ENCODE results near the gene GATD1. TPM values are rescaled to one million over a fixed set of nuclear protein-coding genes. Genes with fewer than 3 reads are reported as not detected.

Gene GATD1
- total RNA-seq, 1 donor from 2014 or later = 51.9 TPM

DNA sequence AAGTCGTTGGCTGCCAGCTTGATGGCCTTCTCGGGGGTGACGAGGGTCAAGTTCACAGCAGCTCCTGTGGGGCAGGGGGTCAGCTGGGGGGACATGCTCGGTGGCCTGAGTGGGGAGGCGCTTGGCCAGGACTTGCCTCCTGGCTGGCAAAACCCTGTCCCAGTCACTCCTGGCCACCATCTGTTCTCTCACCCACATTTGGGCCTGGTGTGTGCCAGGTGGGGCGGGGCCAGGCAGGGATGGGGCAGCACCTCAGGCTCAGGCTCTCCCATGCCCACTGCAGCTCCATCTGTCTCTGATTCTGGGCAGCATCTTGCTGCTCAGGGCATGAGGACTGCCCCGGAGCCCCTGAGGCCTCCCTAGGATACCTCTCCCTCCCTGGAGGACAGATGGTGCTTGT is 16.3 kb upstream of the GATD1 start:
- Mint-ChIP-seq H3K4me3 (ENCODE audit: unreplicated experiment) (no peak overlapping the region), H3K27ac (ENCODE audit: unreplicated experiment) (no peak overlapping the region), H3K36me3 (ENCODE audit: low read depth, unreplicated experiment) (peaks cover 2% of the 10 kb centered on the region), H3K27me3 (ENCODE audit: low read depth, unreplicated experiment) (no peaks in the 10 kb centered on the region), H3K4me1 (ENCODE audit: low read depth, unreplicated experiment) (no peaks in the 10 kb centered on the region), H3K9me3 (ENCODE audit: unreplicated experiment) (no peaks in the 10 kb centered on the region)
- DNase-seq (ENCODE audit: low read depth) (no peak), FAIRE-seq (no peak)
- no peaks in the 10 kb centered on the region for H3K36me3 ChIP-seq (ENCODE audit: insufficient read depth, low read length)
- H4K20me1 ChIP-seq (ENCODE audit: insufficient read depth, low read length) = peaks cover 46% of the 10 kb centered on the region
- no peak overlapping the region for H3K4me2 ChIP-seq (ENCODE audit: low read length)
- TF ChIP-seq EZH2 (IDR thresholded peaks at IDR 0.05; ENCODE audit: insufficient read depth, low read length) = no peak
- TF ChIP-seq, protein P1, sequence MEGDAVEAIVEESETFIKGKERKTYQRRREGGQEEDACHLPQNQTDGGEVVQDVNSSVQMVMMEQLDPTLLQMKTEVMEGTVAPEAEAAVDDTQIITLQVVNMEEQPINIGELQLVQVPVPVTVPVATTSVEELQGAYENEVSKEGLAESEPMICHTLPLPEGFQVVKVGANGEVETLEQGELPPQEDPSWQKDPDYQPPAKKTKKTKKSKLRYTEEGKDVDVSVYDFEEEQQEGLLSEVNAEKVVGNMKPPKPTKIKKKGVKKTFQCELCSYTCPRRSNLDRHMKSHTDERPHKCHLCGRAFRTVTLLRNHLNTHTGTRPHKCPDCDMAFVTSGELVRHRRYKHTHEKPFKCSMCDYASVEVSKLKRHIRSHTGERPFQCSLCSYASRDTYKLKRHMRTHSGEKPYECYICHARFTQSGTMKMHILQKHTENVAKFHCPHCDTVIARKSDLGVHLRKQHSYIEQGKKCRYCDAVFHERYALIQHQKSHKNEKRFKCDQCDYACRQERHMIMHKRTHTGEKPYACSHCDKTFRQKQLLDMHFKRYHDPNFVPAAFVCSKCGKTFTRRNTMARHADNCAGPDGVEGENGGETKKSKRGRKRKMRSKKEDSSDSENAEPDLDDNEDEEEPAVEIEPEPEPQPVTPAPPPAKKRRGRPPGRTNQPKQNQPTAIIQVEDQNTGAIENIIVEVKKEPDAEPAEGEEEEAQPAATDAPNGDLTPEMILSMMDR (IDR thresholded peaks at IDR 0.05; ENCODE audit: insufficient read depth, low read depth, low read length) = no peak
- no peak overlapping the region for H3K27ac ChIP-seq (ENCODE audit: low read depth, low read length)
- H2AFZ ChIP-seq (ENCODE audit: low read depth, low read length) = no peak overlapping the region
- H3K27me3 ChIP-seq (ENCODE audit: insufficient read depth, low read length) = no peaks in the 10 kb centered on the region
- H3K4me1 ChIP-seq (ENCODE audit: insufficient read depth, low read length) = peaks cover 16% of the 10 kb centered on the region
- no peaks in the 10 kb centered on the region for H3K9me3 ChIP-seq (ENCODE audit: insufficient read depth, low read depth, low read length)
- peaks cover 4% of the 10 kb centered on the region for H3K79me2 ChIP-seq (ENCODE audit: insufficient read depth, low read length)
- no peak overlapping the region for H3K9ac ChIP-seq (ENCODE audit: low read length)
- H3K4me3 ChIP-seq (ENCODE audit: insufficient read depth, low read depth, low read length) = no peak overlapping the region

DNA sequence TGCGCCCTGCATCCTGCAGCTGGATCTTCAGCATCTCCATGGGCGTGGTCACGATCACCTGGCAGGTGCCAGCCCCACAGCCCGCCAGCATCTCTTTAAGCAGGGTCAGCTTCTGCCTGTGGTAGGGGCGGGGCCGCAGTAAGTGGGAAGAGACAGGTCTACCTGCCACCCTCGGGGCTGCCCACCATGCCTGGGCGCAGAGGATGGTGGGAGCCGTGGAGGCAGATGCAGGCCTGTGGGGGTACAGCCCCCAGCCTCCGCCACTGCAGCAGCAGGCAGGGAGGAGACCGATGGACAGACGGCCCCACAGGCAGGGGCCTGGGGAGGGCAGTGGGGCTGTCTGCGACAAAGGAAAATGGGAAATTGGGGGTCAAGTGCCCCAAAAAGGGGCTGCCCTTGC is 15.6 kb upstream of the GATD1 start:
- no peaks in the 10 kb centered on the region for H3K9me3 ChIP-seq (ENCODE audit: insufficient read depth, low read depth, low read length)
- no peak overlapping the region for H3K4me3 Mint-ChIP-seq (ENCODE audit: unreplicated experiment)
- TF ChIP-seq EZH2 (IDR thresholded peaks at IDR 0.05; ENCODE audit: insufficient read depth, low read length) = no peak
- TF ChIP-seq, protein P1 (IDR thresholded peaks at IDR 0.05; ENCODE audit: insufficient read depth, low read depth, low read length) = no peak
- no peak overlapping the region for H3K27ac Mint-ChIP-seq (ENCODE audit: unreplicated experiment)
- H3K9me3 Mint-ChIP-seq (ENCODE audit: unreplicated experiment) = no peaks in the 10 kb centered on the region
- no peak overlapping the region for H2AFZ ChIP-seq (ENCODE audit: low read depth, low read length)
- H3K27me3 Mint-ChIP-seq (ENCODE audit: low read depth, unreplicated experiment) = no peaks in the 10 kb centered on the region
- H3K27me3 ChIP-seq (ENCODE audit: insufficient read depth, low read length) = no peaks in the 10 kb centered on the region
- no peaks in the 10 kb centered on the region for H3K4me1 Mint-ChIP-seq (ENCODE audit: low read depth, unreplicated experiment)
- DNase-seq (ENCODE audit: low read depth) = no peak
- FAIRE-seq = no peak
- no peak overlapping the region for H3K4me2 ChIP-seq (ENCODE audit: low read length)
- H3K9ac ChIP-seq (ENCODE audit: low read length) = no peak overlapping the region
- peaks cover 2% of the 10 kb centered on the region for H3K36me3 Mint-ChIP-seq (ENCODE audit: low read depth, unreplicated experiment)
- no peak overlapping the region for H3K27ac ChIP-seq (ENCODE audit: low read depth, low read length)
- peaks cover 4% of the 10 kb centered on the region for H3K79me2 ChIP-seq (ENCODE audit: insufficient read depth, low read length)
- H3K4me1 ChIP-seq (ENCODE audit: insufficient read depth, low read length) = peaks cover 12% of the 10 kb centered on the region
- no peaks in the 10 kb centered on the region for H3K36me3 ChIP-seq (ENCODE audit: insufficient read depth, low read length)
- peaks cover 46% of the 10 kb centered on the region for H4K20me1 ChIP-seq (ENCODE audit: insufficient read depth, low read length)
- H3K4me3 ChIP-seq (ENCODE audit: insufficient read depth, low read depth, low read length) = no peak overlapping the region

DNA sequence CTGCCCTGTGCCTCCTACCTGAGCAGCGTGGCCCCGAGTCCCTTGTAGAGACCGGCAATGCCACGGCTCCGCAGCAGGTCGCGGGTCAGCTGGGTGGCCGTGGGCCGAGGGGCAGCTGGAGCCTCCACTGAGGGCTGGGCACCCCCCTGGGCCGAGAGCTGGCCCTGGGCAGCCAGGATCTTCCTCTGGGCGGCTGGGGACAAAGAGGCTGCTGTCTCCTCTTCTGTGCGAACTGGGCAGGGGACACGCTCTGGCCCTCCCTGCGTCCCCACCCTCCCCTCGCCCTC is 15.2 kb upstream of the GATD1 start:
- H3K9me3 Mint-ChIP-seq (ENCODE audit: unreplicated experiment) = no peaks in the 10 kb centered on the region
- no peaks in the 10 kb centered on the region for H3K4me1 Mint-ChIP-seq (ENCODE audit: low read depth, unreplicated experiment)
- peaks cover 2% of the 10 kb centered on the region for H3K36me3 Mint-ChIP-seq (ENCODE audit: low read depth, unreplicated experiment)
- H3K36me3 ChIP-seq (ENCODE audit: insufficient read depth, low read length) = no peaks in the 10 kb centered on the region
- H3K4me3 ChIP-seq (ENCODE audit: insufficient read depth, low read depth, low read length) = no peak overlapping the region
- H3K4me2 ChIP-seq (ENCODE audit: low read length) = no peak overlapping the region
- H3K9ac ChIP-seq (ENCODE audit: low read length) = no peak overlapping the region
- DNase-seq (ENCODE audit: low read depth) (no peak), FAIRE-seq (no peak)
- H3K27ac Mint-ChIP-seq (ENCODE audit: unreplicated experiment) = no peak overlapping the region
- no peaks in the 10 kb centered on the region for H3K27me3 ChIP-seq (ENCODE audit: insufficient read depth, low read length)
- peaks cover 46% of the 10 kb centered on the region for H4K20me1 ChIP-seq (ENCODE audit: insufficient read depth, low read length)
- H3K79me2 ChIP-seq (ENCODE audit: insufficient read depth, low read length) = peaks cover 4% of the 10 kb centered on the region
- H2AFZ ChIP-seq (ENCODE audit: low read depth, low read length) = no peak overlapping the region
- no peak overlapping the region for H3K27ac ChIP-seq (ENCODE audit: low read depth, low read length)
- H3K9me3 ChIP-seq (ENCODE audit: insufficient read depth, low read depth, low read length) = no peaks in the 10 kb centered on the region
- no peaks in the 10 kb centered on the region for H3K27me3 Mint-ChIP-seq (ENCODE audit: low read depth, unreplicated experiment)
- peaks cover 12% of the 10 kb centered on the region for H3K4me1 ChIP-seq (ENCODE audit: insufficient read depth, low read length)
- no peak overlapping the region for H3K4me3 Mint-ChIP-seq (ENCODE audit: unreplicated experiment)
- TF ChIP-seq EZH2 (IDR thresholded peaks at IDR 0.05; ENCODE audit: insufficient read depth, low read length) = no peak
- TF ChIP-seq, protein P1 (IDR thresholded peaks at IDR 0.05; ENCODE audit: insufficient read depth, low read depth, low read length) = no peak
